AG10803 (cell line): ENCODE results near the gene TROAP.

Experiments used
- DNase-seq: peaks from one replicate; pipeline ENCODE4 v3.0.0; 2010; ENCODE audit warnings: low read depth
- H3K4me3 ChIP-seq: 2 replicates; pipeline ENCODE4 v1.5.1; 2011; ENCODE audit warnings: mild to moderate bottlenecking, low read length, control low read depth
- TF ChIP-seq, protein P1 (sequence below): conservative IDR thresholded peaks from 2 replicates; pipeline ENCODE4 v1.5.1; 2011; ENCODE audit warnings: mild to moderate bottlenecking, low read length, control low read depth, inconsistent platforms

The TROAP gene, protein sequence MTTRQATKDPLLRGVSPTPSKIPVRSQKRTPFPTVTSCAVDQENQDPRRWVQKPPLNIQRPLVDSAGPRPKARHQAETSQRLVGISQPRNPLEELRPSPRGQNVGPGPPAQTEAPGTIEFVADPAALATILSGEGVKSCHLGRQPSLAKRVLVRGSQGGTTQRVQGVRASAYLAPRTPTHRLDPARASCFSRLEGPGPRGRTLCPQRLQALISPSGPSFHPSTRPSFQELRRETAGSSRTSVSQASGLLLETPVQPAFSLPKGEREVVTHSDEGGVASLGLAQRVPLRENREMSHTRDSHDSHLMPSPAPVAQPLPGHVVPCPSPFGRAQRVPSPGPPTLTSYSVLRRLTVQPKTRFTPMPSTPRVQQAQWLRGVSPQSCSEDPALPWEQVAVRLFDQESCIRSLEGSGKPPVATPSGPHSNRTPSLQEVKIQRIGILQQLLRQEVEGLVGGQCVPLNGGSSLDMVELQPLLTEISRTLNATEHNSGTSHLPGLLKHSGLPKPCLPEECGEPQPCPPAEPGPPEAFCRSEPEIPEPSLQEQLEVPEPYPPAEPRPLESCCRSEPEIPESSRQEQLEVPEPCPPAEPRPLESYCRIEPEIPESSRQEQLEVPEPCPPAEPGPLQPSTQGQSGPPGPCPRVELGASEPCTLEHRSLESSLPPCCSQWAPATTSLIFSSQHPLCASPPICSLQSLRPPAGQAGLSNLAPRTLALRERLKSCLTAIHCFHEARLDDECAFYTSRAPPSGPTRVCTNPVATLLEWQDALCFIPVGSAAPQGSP

GRCh38 chr12:49322708-49323523 is at the start of gene TROAP:
TROAP (plus strand) TSS chr12:49323255; CDS start chr12:49323609, 354 bp downstream.
- peak; percentile 97 for DNase-seq
- TF ChIP-seq, protein P1, sequence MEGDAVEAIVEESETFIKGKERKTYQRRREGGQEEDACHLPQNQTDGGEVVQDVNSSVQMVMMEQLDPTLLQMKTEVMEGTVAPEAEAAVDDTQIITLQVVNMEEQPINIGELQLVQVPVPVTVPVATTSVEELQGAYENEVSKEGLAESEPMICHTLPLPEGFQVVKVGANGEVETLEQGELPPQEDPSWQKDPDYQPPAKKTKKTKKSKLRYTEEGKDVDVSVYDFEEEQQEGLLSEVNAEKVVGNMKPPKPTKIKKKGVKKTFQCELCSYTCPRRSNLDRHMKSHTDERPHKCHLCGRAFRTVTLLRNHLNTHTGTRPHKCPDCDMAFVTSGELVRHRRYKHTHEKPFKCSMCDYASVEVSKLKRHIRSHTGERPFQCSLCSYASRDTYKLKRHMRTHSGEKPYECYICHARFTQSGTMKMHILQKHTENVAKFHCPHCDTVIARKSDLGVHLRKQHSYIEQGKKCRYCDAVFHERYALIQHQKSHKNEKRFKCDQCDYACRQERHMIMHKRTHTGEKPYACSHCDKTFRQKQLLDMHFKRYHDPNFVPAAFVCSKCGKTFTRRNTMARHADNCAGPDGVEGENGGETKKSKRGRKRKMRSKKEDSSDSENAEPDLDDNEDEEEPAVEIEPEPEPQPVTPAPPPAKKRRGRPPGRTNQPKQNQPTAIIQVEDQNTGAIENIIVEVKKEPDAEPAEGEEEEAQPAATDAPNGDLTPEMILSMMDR: no peak
- peak within 1 kb of the TSS; percentile 82 for H3K4me3 ChIP-seq

- no peak overlapping the region for H3K4me3 ChIP-seq
- TF ChIP-seq, protein P1: no peak
- no peak for DNase-seq
Measured at GRCh38 chr12:49273726-49274395, 49.2 kb upstream of the TROAP start.

GRCh38 chr12:49274396-49275069 is 48.5 kb upstream of the TROAP start:
- TF ChIP-seq, protein P1: no peak
- H3K4me3 ChIP-seq: no peak overlapping the region
- no peak for DNase-seq

DNA sequence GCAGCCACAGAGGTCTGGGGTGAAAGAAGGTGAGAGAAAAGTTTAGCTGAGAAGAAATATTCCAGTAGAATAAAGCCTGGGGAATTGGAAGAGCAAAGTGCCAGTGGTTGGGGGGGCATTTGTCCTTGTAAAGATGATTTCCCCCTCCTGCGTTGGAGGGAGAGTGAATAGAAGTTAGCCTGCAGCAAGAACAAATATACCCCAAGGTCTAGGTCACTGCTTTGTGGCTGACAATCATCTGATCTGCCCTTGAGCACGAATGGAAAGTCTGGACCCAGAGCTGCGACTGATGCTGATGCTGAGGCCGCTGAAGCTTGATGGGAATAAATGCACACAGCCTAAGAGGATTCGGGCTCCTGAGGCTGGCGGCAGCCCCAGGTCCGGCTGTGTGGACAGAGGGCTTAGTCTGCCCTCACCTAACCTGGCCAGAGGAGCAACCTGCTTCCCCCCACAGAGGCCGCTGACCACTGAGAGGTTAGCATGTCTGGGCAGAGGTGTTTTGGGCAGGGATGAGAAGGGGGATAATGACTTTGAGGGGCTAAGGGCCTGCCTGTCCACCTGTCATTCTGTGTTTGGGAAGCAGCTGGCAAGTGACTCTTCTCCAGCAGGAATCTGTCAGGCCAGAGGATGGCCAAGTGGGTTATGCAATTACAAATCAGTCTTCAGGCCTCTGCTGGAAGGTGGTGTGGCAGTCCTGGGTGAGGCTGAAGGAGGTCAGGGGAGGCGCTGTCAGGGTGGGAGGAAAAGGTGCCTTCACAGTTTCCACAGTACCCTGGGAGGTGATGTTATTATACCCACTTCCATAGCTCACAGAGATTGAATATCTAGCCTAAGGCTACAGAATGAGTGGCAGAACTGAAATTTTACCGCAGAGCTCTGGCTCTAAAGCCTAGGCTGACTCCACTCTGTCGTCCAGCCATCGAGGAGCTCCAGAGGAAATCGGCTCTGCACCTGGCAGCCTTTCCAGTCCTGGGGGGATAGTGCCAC is 46.5 kb upstream of the TROAP start:
- no peak overlapping the region for H3K4me3 ChIP-seq
- DNase-seq: no peak
- TF ChIP-seq, protein P1: no peak

GRCh38 chr12:49277466-49277865 is 45.6 kb upstream of the TROAP start:
- H3K4me3 ChIP-seq: no peak overlapping the region
- no peak for DNase-seq
- TF ChIP-seq, protein P1: no peak
